Lower leg skin (tissue), 4 donors: ENCODE results near the gene CSF3R. TPM values are rescaled to one million over a fixed set of nuclear protein-coding genes. Genes with fewer than 3 reads are reported as not detected.

Experiments
- DNase-seq, 2 donors: peaks; one replicate each; pipeline ENCODE4 v3.0.0-alpha.2; 2019; ENCODE audit warnings: low spot score in 2 of 2
- H3K4me3 ChIP-seq: fragments of 200-600 bp; sonication (generic); 2 replicates; pipeline ENCODE4 v1.5.1; 2017; ENCODE audit warnings: mild to moderate bottlenecking, low read depth; ENCODE audit not compliant: poor library complexity, severe bottlenecking
- CTCF ChIP-seq, 3 donors: fragments of 450-650 bp; IDR thresholded peaks; one replicate each; pipeline ENCODE4 v1.5.1; 2016; ENCODE audit warnings: antibody characterized with exemption in 3 of 3, mild to moderate bottlenecking in 3 of 3, moderate library complexity in 2 of 3
- POLR2A ChIP-seq, 2 donors: fragments of 450-650 bp; IDR thresholded peaks; one replicate each; pipeline ENCODE4 v1.6.1; 2016 to 2017; ENCODE audit warnings: antibody characterized with exemption in 2 of 2, mild to moderate bottlenecking in 1 of 2, moderate library complexity in 1 of 2
- WGBS, 2 donors: methylation state at CpG; one replicate each; pipeline ENCODE4 v1.1.5; 2018; 5-methylcytosine and 5-hydroxymethylcytosine counted together
- intact Hi-C: fragments of 100-400 bp; cut with DNase I; formaldehyde crosslinking; loops from one replicate; pipeline ENCODE4 v1.15.0; 2023; ENCODE audit warnings: low total_unique reads
- total RNA-seq, 4 donors: library from RNA; depleted of rRNA; stranded (reverse); fragments of >200 nt; gene quantifications; one replicate each; pipeline ENCODE4 v1.1.0, GENCODE V29; 2016

CSF3R gene
- total RNA-seq, 4 donors from 2014 or later, result 0.69 to 3.1 (median 2.3) TPM

- DNase-seq, result no peak
- intact Hi-C loops, result no loop called here
- no peak overlapping the region for H3K4me3 ChIP-seq
- 57 to 89% methylated on average over 2 of the region's 2 CpGs for WGBS, 2 donors
- no peak for TF ChIP-seq CTCF (IDR thresholded peaks at IDR 0.05)
- TF ChIP-seq POLR2A (IDR thresholded peaks at IDR 0.05), result no peak
These were observed 13.6 kb downstream of the CSF3R start for GRCh38 chr1:36469163-36469562.

GRCh38 chr1:36467700-36468455, 14.8 kb downstream of the CSF3R start:
- intact Hi-C loops, result no loop called here
- 90 to 92% methylated on average over 8 to 10 of the region's 10 CpGs for WGBS, 2 donors
- TF ChIP-seq CTCF (IDR thresholded peaks at IDR 0.05) (no peak), POLR2A (IDR thresholded peaks at IDR 0.05) (no peak)
- no peak overlapping the region for H3K4me3 ChIP-seq
- no peak for DNase-seq

GRCh38 chr1:36467027-36467410, 15.7 kb downstream of the CSF3R start:
- DNase-seq, result no peak
- intact Hi-C loops, result no loop called here
- TF ChIP-seq POLR2A (IDR thresholded peaks at IDR 0.05) (no peak), CTCF (IDR thresholded peaks at IDR 0.05) (no peak)
- 92 to 97% methylated on average over 4 of the region's 4 CpGs for WGBS, 2 donors
- no peak overlapping the region for H3K4me3 ChIP-seq

GRCh38 chr1:36466370-36467026, 16.2 kb downstream of the CSF3R start:
- intact Hi-C loops, result no loop called here
- WGBS, 2 donors, result 86 to 89% methylated on average over 11 to 12 of the region's 12 CpGs
- H3K4me3 ChIP-seq, result no peak overlapping the region
- no peak for TF ChIP-seq CTCF (IDR thresholded peaks at IDR 0.05)
- TF ChIP-seq POLR2A (IDR thresholded peaks at IDR 0.05), result no peak
- no peak for DNase-seq

GRCh38 chr1:36465731-36466369, 16.9 kb downstream of the CSF3R start:
- DNase-seq, result no peak
- TF ChIP-seq CTCF (IDR thresholded peaks at IDR 0.05) (no peak), POLR2A (IDR thresholded peaks at IDR 0.05) (no peak)
- intact Hi-C loops, result no loop called here
- 55 to 63% methylated on average over 4 of the region's 4 CpGs for WGBS, 2 donors
- no peak overlapping the region for H3K4me3 ChIP-seq
